HFF-Myc (cell line): ENCODE measurements around the gene NCF1.
A peak's percentile ranks its signal among the peaks of the same experiment; 100 is the strongest.
"Not testable (repeated sequence)": the region's sequence is repeated elsewhere in the genome, so short reads cannot be mapped to it uniquely, and the experiment has no call there.

ENCODE experiments used
- DNase-seq: peaks from one replicate; pipeline ENCODE4 v3.0.0-alpha.2; 2011; ENCODE audit warnings: low read depth; ENCODE audit errors: extremely low read depth
- H3K4me3 ChIP-seq: replicated peaks from 2 replicates; pipeline ENCODE4 v1.5.1; 2011; ENCODE audit warnings: low read depth, mild to moderate bottlenecking, control low read depth, low read length

Gene NCF1

GRCh38 chr7:74770062-74770461, 3.7 kb upstream of the NCF1 start:
- H3K4me3 ChIP-seq, DNase-seq: not testable (repeated sequence)

- DNase-seq: not testable (repeated sequence)
Observed at GRCh38 chr7:74772093-74772492, 1.7 kb upstream of the NCF1 start.

GRCh38 chr7:74775111-74775510, 1.3 kb downstream of the NCF1 start:
- DNase-seq, H3K4me3 ChIP-seq: not testable (repeated sequence)

More at GRCh38 chr7:74772093-74772492, 1.7 kb upstream of the NCF1 start:
- not testable (repeated sequence) for H3K4me3 ChIP-seq

- DNase-seq: not testable (repeated sequence)
Observed at GRCh38 chr7:74779053-74779452, 5.2 kb downstream of the NCF1 start.

GRCh38 chr7:74781746-74782145, 7.9 kb downstream of the NCF1 start:
- not testable (repeated sequence) for H3K4me3 ChIP-seq, DNase-seq

More at GRCh38 chr7:74779053-74779452, 5.2 kb downstream of the NCF1 start:
- not testable (repeated sequence) for H3K4me3 ChIP-seq

GRCh38 chr7:74783595-74783994, 9.8 kb downstream of the NCF1 start:
- not testable (repeated sequence) for H3K4me3 ChIP-seq, DNase-seq

GRCh38 chr7:74788369-74789150, 14.7 kb downstream of the NCF1 start:
- H3K4me3 ChIP-seq: peak overlapping the region; percentile 20; the same call in 1 of the 2 replicates
- not testable (repeated sequence) for DNase-seq

- not testable (repeated sequence) for H3K4me3 ChIP-seq, DNase-seq
Observed at GRCh38 chr7:74789200-74789736, 15.5 kb downstream of the NCF1 start.

- not testable (repeated sequence) for H3K4me3 ChIP-seq, DNase-seq
Observed at GRCh38 chr7:74797848-74798622, 24.2 kb downstream of the NCF1 start.

GRCh38 chr7:74798644-74799043, 24.8 kb downstream of the NCF1 start:
- not testable (repeated sequence) for DNase-seq, H3K4me3 ChIP-seq

GRCh38 chr7:74815882-74816281, 42.1 kb downstream of the NCF1 start:
- not testable (repeated sequence) for H3K4me3 ChIP-seq, DNase-seq

GRCh38 chr7:74820146-74820805, 46.5 kb downstream of the NCF1 start:
- not testable (repeated sequence) for DNase-seq, H3K4me3 ChIP-seq

GRCh38 chr7:74821259-74821658, 47.4 kb downstream of the NCF1 start:
- not testable (repeated sequence) for H3K4me3 ChIP-seq, DNase-seq

GRCh38 chr7:74829959-74830358, 56.1 kb downstream of the NCF1 start:
- not testable (repeated sequence) for H3K4me3 ChIP-seq

GRCh38 chr7:74830411-74830810, 56.6 kb downstream of the NCF1 start:
- not testable (repeated sequence) for H3K4me3 ChIP-seq, DNase-seq

More at GRCh38 chr7:74829959-74830358, 56.1 kb downstream of the NCF1 start:
- DNase-seq: not testable (repeated sequence)
